ENCODE results near the gene NME8.
A peak's percentile ranks its signal among the peaks of the same experiment; 100 is the strongest.

Gene NME8

DNA sequence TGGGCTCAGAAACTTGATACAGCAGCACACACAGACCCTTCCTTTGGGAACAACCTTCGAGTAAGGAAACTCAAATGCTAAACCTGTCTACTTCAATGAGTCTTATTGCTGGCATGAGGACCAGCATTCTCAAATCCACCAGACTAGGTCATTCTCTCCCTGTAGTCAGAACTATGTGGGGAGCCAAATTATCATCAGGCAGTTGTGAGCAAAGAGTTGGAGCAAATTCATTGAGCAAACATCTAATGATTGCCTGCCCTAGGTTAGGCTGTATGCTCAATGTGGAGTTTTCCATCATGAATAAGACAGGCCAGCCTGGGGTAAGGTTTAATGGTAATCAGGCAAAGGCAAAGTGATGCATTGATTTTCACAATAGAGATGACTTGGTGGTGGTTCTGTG is 75.6 kb downstream of the NME8 start:
- Histone ChIP-seq H2BK120ac (ENCODE audit: low read depth, low read length) (no peak overlapping the region), H2AK5ac (ENCODE audit: low read length, severe bottlenecking) (no peak overlapping the region), H4K8ac (ENCODE audit: low read length) (no peak overlapping the region), H3K4me3 (ENCODE audit: insufficient read depth in 1 of 2, low read depth in 1 of 2, low read length in 2 of 2) (peak overlapping the region in 1 of 2 experiments; percentile 46), H3K9ac (ENCODE audit: low read length) (peak overlapping the region; percentile 63), H2AFZ (ENCODE audit: low read depth, low read length) (no peak overlapping the region), H3K14ac (ENCODE audit: low read length in 2 of 2) (no peak overlapping the region), H3K36me3 (ENCODE audit: control insufficient read depth in 1 of 2, insufficient read depth in 2 of 2, low read depth in 1 of 2, low read length in 2 of 2) (no peaks in the 10 kb centered on the region), H2BK12ac (ENCODE audit: low read length in 2 of 2) (no peak overlapping the region), H3K4me2 (ENCODE audit: low read length, poor library complexity, severe bottlenecking) (no peak overlapping the region), H3K27ac (ENCODE audit: low read length, poor library complexity, severe bottlenecking) (no peak overlapping the region), H3K4ac (ENCODE audit: low read depth in 1 of 2, low read length in 2 of 2) (no peak overlapping the region), H3K18ac (ENCODE audit: low read depth in 1 of 2, low read length in 2 of 2) (no peak overlapping the region), H3K4me1 (ENCODE audit: control insufficient read depth, insufficient read depth, low read depth, low read length) (peaks cover 1% of the 10 kb centered on the region), H3K27me3 (ENCODE audit: control insufficient read depth in 1 of 2, insufficient read depth in 1 of 2, low read length in 2 of 2) (peaks cover 0 to 4% of the 10 kb centered on the region in 2 experiments), H2BK15ac (ENCODE audit: low read depth, poor library complexity, severe bottlenecking) (no peak overlapping the region), H4K91ac (ENCODE audit: low read length) (no peak overlapping the region), H3K9me3 (ENCODE audit: control insufficient read depth, low read length) (no peaks in the 10 kb centered on the region), H2BK5ac (ENCODE audit: low read depth, low read length, poor library complexity, severe bottlenecking) (no peak overlapping the region), H3K79me1 (replicated peaks; ENCODE audit: low read length, poor library complexity, severe bottlenecking) (peaks cover 27% of the 10 kb centered on the region), H3K23ac (ENCODE audit: low read length in 2 of 2) (no peak overlapping the region)
- no peak for DNase-seq
- 55% methylated on average over 1 of the region's 1 CpG for WGBS

- H3K18ac ChIP-seq (ENCODE audit: low read depth in 1 of 2, low read length in 2 of 2), result no peak overlapping the region
- no peak overlapping the region for H3K23ac ChIP-seq (ENCODE audit: low read length in 2 of 2)
- no peak overlapping the region for H3K4ac ChIP-seq (ENCODE audit: low read depth in 1 of 2, low read length in 2 of 2)
- H2BK12ac ChIP-seq (ENCODE audit: low read length in 2 of 2), result no peak overlapping the region
- H3K79me1 ChIP-seq (replicated peaks; ENCODE audit: low read length, poor library complexity, severe bottlenecking), result peaks cover 27% of the 10 kb centered on the region
- no peak overlapping the region for H3K14ac ChIP-seq (ENCODE audit: low read length in 2 of 2)
- H4K8ac ChIP-seq (ENCODE audit: low read length), result no peak overlapping the region
- H3K27me3 ChIP-seq (ENCODE audit: control insufficient read depth in 1 of 2, insufficient read depth in 1 of 2, low read length in 2 of 2), result no peaks in the 10 kb centered on the region
- WGBS, result 90% methylated on average over 3 of the region's 3 CpGs
- H2BK120ac ChIP-seq (ENCODE audit: low read depth, low read length), result no peak overlapping the region
- H3K4me3 ChIP-seq (ENCODE audit: insufficient read depth in 1 of 2, low read depth in 1 of 2, low read length in 2 of 2), result peak overlapping the region in 1 of 2 experiments; percentile 46
- no peak overlapping the region for H3K4me2 ChIP-seq (ENCODE audit: low read length, poor library complexity, severe bottlenecking)
- H2AK5ac ChIP-seq (ENCODE audit: low read length, severe bottlenecking), result no peak overlapping the region
- peak overlapping the region; percentile 63 for H3K9ac ChIP-seq (ENCODE audit: low read length)
- peaks cover 1% of the 10 kb centered on the region for H3K4me1 ChIP-seq (ENCODE audit: control insufficient read depth, insufficient read depth, low read depth, low read length)
- no peak overlapping the region for H3K27ac ChIP-seq (ENCODE audit: low read length, poor library complexity, severe bottlenecking)
- DNase-seq, result no peak
- no peaks in the 10 kb centered on the region for H3K9me3 ChIP-seq (ENCODE audit: control insufficient read depth, low read length)
- H2BK5ac ChIP-seq (ENCODE audit: low read depth, low read length, poor library complexity, severe bottlenecking), result no peak overlapping the region
- no peak overlapping the region for H4K91ac ChIP-seq (ENCODE audit: low read length)
- no peak overlapping the region for H2AFZ ChIP-seq (ENCODE audit: low read depth, low read length)
- no peak overlapping the region for H2BK15ac ChIP-seq (ENCODE audit: low read depth, poor library complexity, severe bottlenecking)
- no peaks in the 10 kb centered on the region for H3K36me3 ChIP-seq (ENCODE audit: control insufficient read depth in 1 of 2, insufficient read depth in 2 of 2, low read depth in 1 of 2, low read length in 2 of 2)
Measured at GRCh38 chr7:37924491-37925041, 76.2 kb downstream of the NME8 start.

GRCh38 chr7:37925620-37926019 is 77.2 kb downstream of the NME8 start:
- H3K9ac ChIP-seq (ENCODE audit: low read length), result no peak overlapping the region
- no peak overlapping the region for H2BK120ac ChIP-seq (ENCODE audit: low read depth, low read length)
- no peak overlapping the region for H3K23ac ChIP-seq (ENCODE audit: low read length in 2 of 2)
- H4K91ac ChIP-seq (ENCODE audit: low read length), result no peak overlapping the region
- H3K4ac ChIP-seq (ENCODE audit: low read depth in 1 of 2, low read length in 2 of 2), result no peak overlapping the region
- no peak for DNase-seq
- no peaks in the 10 kb centered on the region for H3K9me3 ChIP-seq (ENCODE audit: control insufficient read depth, low read length)
- WGBS, result 40% methylated on average over 1 of the region's 1 CpG
- H3K4me1 ChIP-seq (ENCODE audit: control insufficient read depth, insufficient read depth, low read depth, low read length), result peaks cover 7% of the 10 kb centered on the region
- no peak overlapping the region for H3K4me3 ChIP-seq (ENCODE audit: insufficient read depth in 1 of 2, low read depth in 1 of 2, low read length in 2 of 2)
- no peak overlapping the region for H2AK5ac ChIP-seq (ENCODE audit: low read length, severe bottlenecking)
- no peak overlapping the region for H2BK5ac ChIP-seq (ENCODE audit: low read depth, low read length, poor library complexity, severe bottlenecking)
- peaks cover 29% of the 10 kb centered on the region for H3K79me1 ChIP-seq (replicated peaks; ENCODE audit: low read length, poor library complexity, severe bottlenecking)
- no peaks in the 10 kb centered on the region for H3K27me3 ChIP-seq (ENCODE audit: control insufficient read depth in 1 of 2, insufficient read depth in 1 of 2, low read length in 2 of 2)
- H3K4me2 ChIP-seq (ENCODE audit: low read length, poor library complexity, severe bottlenecking), result no peak overlapping the region
- H3K27ac ChIP-seq (ENCODE audit: low read length, poor library complexity, severe bottlenecking), result no peak overlapping the region
- H3K18ac ChIP-seq (ENCODE audit: low read depth in 1 of 2, low read length in 2 of 2), result no peak overlapping the region
- no peak overlapping the region for H2AFZ ChIP-seq (ENCODE audit: low read depth, low read length)
- H3K14ac ChIP-seq (ENCODE audit: low read length in 2 of 2), result no peak overlapping the region
- H2BK15ac ChIP-seq (ENCODE audit: low read depth, poor library complexity, severe bottlenecking), result no peak overlapping the region
- no peaks in the 10 kb centered on the region for H3K36me3 ChIP-seq (ENCODE audit: control insufficient read depth in 1 of 2, insufficient read depth in 2 of 2, low read depth in 1 of 2, low read length in 2 of 2)
- no peak overlapping the region for H2BK12ac ChIP-seq (ENCODE audit: low read length in 2 of 2)
- no peak overlapping the region for H4K8ac ChIP-seq (ENCODE audit: low read length)

DNA sequence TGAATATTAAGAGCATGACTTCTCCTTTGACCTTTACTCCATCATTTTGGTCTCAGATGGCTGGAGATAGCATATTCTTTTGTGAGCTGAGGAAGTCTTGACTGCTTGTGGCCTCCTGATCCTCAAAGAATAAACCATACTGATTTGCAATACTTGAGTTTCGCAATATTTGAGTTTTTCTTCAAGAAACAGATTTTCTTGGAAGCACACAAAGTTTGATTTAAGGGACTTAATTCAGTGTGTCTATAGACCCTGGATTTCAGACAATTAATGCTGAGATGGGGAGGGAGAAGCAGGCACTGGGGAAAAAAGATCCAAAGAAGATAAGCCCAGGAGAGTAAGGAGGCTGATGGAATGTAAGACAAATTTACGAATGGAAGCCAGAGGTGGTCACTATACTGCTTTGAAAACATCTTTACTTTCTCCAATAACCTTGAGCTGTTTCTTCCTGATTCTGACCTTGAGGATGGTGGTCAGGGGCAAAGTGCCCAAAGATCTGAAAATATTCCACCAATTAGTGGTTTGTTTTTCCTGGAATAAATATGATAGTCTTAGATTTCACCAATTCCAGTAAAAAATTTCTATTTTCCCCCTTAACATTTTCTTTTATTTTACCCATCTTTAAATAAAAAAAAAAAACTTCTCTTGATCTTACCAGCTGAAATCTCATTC is 79.5 kb downstream of the NME8 start:
- 85% methylated on average over 2 of the region's 2 CpGs for WGBS
- H3K4me3 ChIP-seq (ENCODE audit: insufficient read depth in 1 of 2, low read depth in 1 of 2, low read length in 2 of 2), result no peak overlapping the region

More for the DNA sequence above, 79.5 kb downstream of the NME8 start:
- H3K4me2 ChIP-seq (ENCODE audit: low read length, poor library complexity, severe bottlenecking), result no peak overlapping the region
- H3K18ac ChIP-seq (ENCODE audit: low read depth in 1 of 2, low read length in 2 of 2), result no peak overlapping the region
- H3K9me3 ChIP-seq (ENCODE audit: control insufficient read depth, low read length), result no peaks in the 10 kb centered on the region
- no peak overlapping the region for H2BK120ac ChIP-seq (ENCODE audit: low read depth, low read length)
- no peak overlapping the region for H3K4ac ChIP-seq (ENCODE audit: low read depth in 1 of 2, low read length in 2 of 2)
- H2BK5ac ChIP-seq (ENCODE audit: low read depth, low read length, poor library complexity, severe bottlenecking), result no peak overlapping the region
- no peak overlapping the region for H4K91ac ChIP-seq (ENCODE audit: low read length)
- no peak overlapping the region for H2AK5ac ChIP-seq (ENCODE audit: low read length, severe bottlenecking)
- no peak overlapping the region for H3K14ac ChIP-seq (ENCODE audit: low read length in 2 of 2)
- no peak overlapping the region for H2BK15ac ChIP-seq (ENCODE audit: low read depth, poor library complexity, severe bottlenecking)
- peak overlapping the region; percentile 24 for H3K9ac ChIP-seq (ENCODE audit: low read length)
- H4K8ac ChIP-seq (ENCODE audit: low read length), result no peak overlapping the region
- H2BK12ac ChIP-seq (ENCODE audit: low read length in 2 of 2), result no peak overlapping the region
- H3K27me3 ChIP-seq (ENCODE audit: control insufficient read depth in 1 of 2, insufficient read depth in 1 of 2, low read length in 2 of 2), result no peaks in the 10 kb centered on the region
- H3K23ac ChIP-seq (ENCODE audit: low read length in 2 of 2), result no peak overlapping the region
- peaks cover 29% of the 10 kb centered on the region for H3K79me1 ChIP-seq (replicated peaks; ENCODE audit: low read length, poor library complexity, severe bottlenecking)
- no peak overlapping the region for H2AFZ ChIP-seq (ENCODE audit: low read depth, low read length)
- H3K36me3 ChIP-seq (ENCODE audit: control insufficient read depth in 1 of 2, insufficient read depth in 2 of 2, low read depth in 1 of 2, low read length in 2 of 2), result no peaks in the 10 kb centered on the region
- no peak for DNase-seq
- peaks cover 6% of the 10 kb centered on the region for H3K4me1 ChIP-seq (ENCODE audit: control insufficient read depth, insufficient read depth, low read depth, low read length)
- no peak overlapping the region for H3K27ac ChIP-seq (ENCODE audit: low read length, poor library complexity, severe bottlenecking)
